Keratinocyte (primary cell): Measurements from ENCODE around the gene CHRNA1.

Experiments used
- CTCF ChIP-seq, 3 experiments: IDR thresholded peaks in 1 of 3; conservative IDR thresholded peaks in 1 of 3; optimal IDR thresholded peaks in 1 of 3; 2 replicates in 2 of 3; 3 replicates in 1 of 3; pipeline versions ENCODE3 to v1.5.1; 2011; ENCODE audit warnings: low read length in 3 of 3, mild to moderate bottlenecking in 3 of 3, moderate library complexity in 2 of 3, control low read depth in 1 of 3, inconsistent platforms in 1 of 3; ENCODE audit not compliant: insufficient read depth in 2 of 3; ENCODE audit errors: extremely low read depth in 1 of 3
- EZH2 ChIP-seq: IDR thresholded peaks from one replicate; pipeline ENCODE4 v1.6.1; 2012; ENCODE audit warnings: inconsistent platforms, mild to moderate bottlenecking, low read length, moderate library complexity

GRCh38 chr2:174764280-174765255 is at the start of gene CHRNA1:
- TF ChIP-seq CTCF (optimal IDR thresholded peaks at IDR 0.05 in 1 of 3, IDR thresholded peaks at IDR 0.05 in 1 of 3, conservative IDR thresholded peaks at IDR 0.05 in 1 of 3; ENCODE audit: extremely low read depth in 1 of 3, insufficient read depth in 2 of 3, low read length in 3 of 3) (no peak), EZH2 (no peak)
